Chondrocyte (in vitro differentiated cells): ENCODE data around the gene EEIG1. TPM values are rescaled to one million over a fixed set of nuclear protein-coding genes. Genes with fewer than 3 reads are reported as not detected.

Experiments
- DNase-seq: peaks from one replicate; pipeline ENCODE4 v3.0.0; 2021; ENCODE audit warnings: mixed read lengths, low spot score
- H3K27ac Mint-ChIP-seq: one replicate; pipeline ENCODE4 v1.8.0; 2021; ENCODE audit warnings: mild to moderate bottlenecking, moderate library complexity, mixed read lengths; ENCODE audit not compliant: unreplicated experiment
- H3K27me3 Mint-ChIP-seq: 2 replicates; pipeline ENCODE4 v1.8.0; 2021; ENCODE audit warnings: low read depth, mixed read lengths
- H3K36me3 Mint-ChIP-seq: 2 replicates; pipeline ENCODE4 v1.8.0; 2021; ENCODE audit warnings: low read depth, mixed read lengths
- H3K4me1 Mint-ChIP-seq: 2 replicates; pipeline ENCODE4 v1.8.0; 2021; ENCODE audit warnings: low read depth, mild to moderate bottlenecking, mixed read lengths
- H3K4me3 Mint-ChIP-seq: one replicate; pipeline ENCODE4 v1.8.0; 2021; ENCODE audit warnings: mild to moderate bottlenecking, moderate library complexity, mixed read lengths; ENCODE audit not compliant: unreplicated experiment
- H3K9me3 Mint-ChIP-seq: 2 replicates; pipeline ENCODE4 v1.8.0; 2021; ENCODE audit warnings: low read depth, mixed read lengths
- total RNA-seq: library from RNA; stranded (reverse); gene quantifications from 3 replicates; pipeline ENCODE4 v1.2.1, GENCODE V29; 2021
- TF ChIP-seq, protein P1 (sequence below): fragments of 200-600 bp; sonication (generic); IDR thresholded peaks from 2 replicates; pipeline ENCODE4 v1.5.0; 2021; ENCODE audit warnings: antibody characterized with exemption, mild to moderate bottlenecking, moderate library complexity

Gene EEIG1
- total RNA-seq, 1 donor from 2014 or later: 63.0 TPM

DNA sequence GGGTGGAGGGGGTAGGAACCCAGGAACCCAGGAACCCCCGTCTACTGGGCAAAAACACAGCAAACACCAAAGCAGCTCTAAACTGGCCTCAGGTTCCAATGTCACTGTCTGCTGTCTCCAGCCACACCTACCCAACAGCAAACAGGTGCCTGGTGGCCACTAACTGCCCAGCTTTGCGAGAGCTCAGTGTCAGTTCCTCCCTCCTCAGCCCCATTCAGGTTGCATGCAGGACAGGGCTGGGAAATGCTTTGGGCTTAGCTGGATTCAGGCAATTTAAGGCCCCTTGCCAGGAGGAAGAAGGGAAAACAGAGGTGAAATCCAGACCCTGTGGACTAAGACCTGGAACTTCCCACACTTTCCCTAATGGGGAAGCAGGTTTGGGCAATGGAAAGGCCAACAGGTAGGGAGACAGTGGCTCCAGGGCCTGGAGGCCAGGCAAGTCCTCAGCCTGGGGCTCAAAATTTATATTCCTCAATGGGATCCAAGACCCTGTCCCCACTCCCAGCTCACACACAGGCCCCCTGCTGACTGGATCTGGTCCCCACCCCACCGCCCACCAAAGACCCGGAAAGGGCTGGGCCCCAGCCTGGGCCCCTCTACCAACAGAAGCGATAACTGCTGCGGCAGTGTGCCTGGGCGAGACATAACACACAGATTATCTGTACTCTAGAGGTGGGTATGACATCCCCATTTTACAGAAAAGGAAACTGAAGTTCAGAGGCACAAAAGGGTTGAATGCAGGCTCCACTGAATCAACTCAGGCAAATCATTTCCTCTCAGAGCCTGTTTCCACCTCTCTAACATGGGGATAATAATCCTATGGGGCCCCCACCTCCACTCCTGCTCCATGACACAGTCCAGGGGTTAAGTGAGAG, 3.5 kb downstream of the EEIG1 start:
- Mint-ChIP-seq H3K27ac (peak overlapping the region; percentile 78), H3K27me3 (no peaks in the 10 kb centered on the region), H3K4me1 (peaks cover 75% of the 10 kb centered on the region), H3K36me3 (no peaks in the 10 kb centered on the region), H3K9me3 (no peaks in the 10 kb centered on the region), H3K4me3 (peak overlapping the region; percentile 94)
- TF ChIP-seq, protein P1, sequence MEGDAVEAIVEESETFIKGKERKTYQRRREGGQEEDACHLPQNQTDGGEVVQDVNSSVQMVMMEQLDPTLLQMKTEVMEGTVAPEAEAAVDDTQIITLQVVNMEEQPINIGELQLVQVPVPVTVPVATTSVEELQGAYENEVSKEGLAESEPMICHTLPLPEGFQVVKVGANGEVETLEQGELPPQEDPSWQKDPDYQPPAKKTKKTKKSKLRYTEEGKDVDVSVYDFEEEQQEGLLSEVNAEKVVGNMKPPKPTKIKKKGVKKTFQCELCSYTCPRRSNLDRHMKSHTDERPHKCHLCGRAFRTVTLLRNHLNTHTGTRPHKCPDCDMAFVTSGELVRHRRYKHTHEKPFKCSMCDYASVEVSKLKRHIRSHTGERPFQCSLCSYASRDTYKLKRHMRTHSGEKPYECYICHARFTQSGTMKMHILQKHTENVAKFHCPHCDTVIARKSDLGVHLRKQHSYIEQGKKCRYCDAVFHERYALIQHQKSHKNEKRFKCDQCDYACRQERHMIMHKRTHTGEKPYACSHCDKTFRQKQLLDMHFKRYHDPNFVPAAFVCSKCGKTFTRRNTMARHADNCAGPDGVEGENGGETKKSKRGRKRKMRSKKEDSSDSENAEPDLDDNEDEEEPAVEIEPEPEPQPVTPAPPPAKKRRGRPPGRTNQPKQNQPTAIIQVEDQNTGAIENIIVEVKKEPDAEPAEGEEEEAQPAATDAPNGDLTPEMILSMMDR: no peak
- no peak for DNase-seq

DNA sequence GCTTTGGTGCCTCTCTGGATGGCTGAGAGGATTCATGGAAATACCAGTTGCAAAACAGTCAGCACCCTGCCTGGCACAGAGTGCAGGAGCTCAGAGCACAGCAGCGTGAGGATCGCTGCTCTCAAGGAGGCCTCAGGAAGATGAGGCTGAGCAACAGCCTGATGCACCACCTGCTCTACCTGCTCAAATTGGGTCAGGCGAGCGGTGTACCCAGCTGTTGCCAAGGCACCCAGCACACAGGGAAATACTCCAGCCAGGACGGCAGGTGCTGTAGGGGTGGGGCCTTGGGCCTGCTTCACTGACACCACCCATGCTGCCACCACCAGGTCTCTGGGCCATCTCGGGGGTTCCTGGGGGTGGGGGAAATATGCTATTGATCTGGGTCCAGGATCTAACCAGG, 4.3 kb downstream of the EEIG1 start:
- Mint-ChIP-seq H3K27ac (no peak overlapping the region), H3K4me3 (no peak overlapping the region), H3K4me1 (peaks cover 78% of the 10 kb centered on the region), H3K9me3 (no peaks in the 10 kb centered on the region), H3K36me3 (no peaks in the 10 kb centered on the region), H3K27me3 (no peaks in the 10 kb centered on the region)
- no peak for DNase-seq
- TF ChIP-seq, protein P1: no peak

DNA sequence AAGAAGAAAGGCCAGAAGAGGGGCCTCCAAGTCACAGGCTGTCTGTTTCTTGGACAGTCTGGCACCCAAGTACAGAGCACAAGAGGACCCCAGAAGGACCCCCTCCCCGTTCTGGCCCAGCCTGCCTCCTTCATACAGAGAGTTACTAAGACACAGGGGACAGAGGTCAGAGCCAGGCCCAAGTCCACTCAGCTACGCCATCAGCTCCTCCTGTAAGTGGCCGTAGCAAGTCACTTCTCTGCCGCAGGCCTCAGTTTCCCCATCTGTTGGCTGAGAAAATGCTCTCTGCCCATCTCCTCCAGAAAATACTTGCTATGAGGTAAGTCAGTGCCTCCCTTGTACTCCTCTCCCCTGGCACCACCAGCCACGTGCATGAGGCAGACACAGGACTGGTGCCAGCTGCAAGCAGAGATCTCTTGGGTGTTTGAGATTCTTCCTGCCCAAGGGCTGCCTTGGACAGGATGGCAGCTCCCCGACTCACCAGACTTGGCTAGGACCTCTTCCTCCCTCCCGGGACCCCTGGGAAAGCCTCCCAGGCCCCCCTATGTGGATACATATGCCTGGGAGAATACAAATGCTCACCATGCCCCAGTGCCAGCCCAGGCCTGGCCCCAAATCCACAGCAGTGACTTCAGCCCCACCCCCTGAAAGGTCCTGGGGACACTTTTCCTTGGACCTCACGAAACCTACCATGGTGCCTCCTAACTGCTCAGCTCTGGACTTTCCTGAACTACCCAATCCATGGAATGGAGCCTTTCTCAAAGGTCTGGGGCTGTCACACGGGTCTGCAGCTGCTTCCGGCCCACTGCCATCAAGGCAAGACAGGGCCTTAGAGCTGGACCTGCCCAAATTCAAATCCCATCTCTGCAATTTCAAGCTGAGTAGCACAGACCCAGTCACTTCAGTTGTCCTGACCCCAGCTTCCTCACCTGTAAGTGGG, 5.1 kb downstream of the EEIG1 start:
- TF ChIP-seq, protein P1: no peak
- H3K36me3 Mint-ChIP-seq: no peaks in the 10 kb centered on the region
- H3K27me3 Mint-ChIP-seq: no peaks in the 10 kb centered on the region
- peaks cover 81% of the 10 kb centered on the region for H3K4me1 Mint-ChIP-seq
- peak overlapping the region; percentile 88 for H3K27ac Mint-ChIP-seq
- no peak for DNase-seq
- H3K4me3 Mint-ChIP-seq: peak overlapping the region; percentile 40
- no peaks in the 10 kb centered on the region for H3K9me3 Mint-ChIP-seq

DNA sequence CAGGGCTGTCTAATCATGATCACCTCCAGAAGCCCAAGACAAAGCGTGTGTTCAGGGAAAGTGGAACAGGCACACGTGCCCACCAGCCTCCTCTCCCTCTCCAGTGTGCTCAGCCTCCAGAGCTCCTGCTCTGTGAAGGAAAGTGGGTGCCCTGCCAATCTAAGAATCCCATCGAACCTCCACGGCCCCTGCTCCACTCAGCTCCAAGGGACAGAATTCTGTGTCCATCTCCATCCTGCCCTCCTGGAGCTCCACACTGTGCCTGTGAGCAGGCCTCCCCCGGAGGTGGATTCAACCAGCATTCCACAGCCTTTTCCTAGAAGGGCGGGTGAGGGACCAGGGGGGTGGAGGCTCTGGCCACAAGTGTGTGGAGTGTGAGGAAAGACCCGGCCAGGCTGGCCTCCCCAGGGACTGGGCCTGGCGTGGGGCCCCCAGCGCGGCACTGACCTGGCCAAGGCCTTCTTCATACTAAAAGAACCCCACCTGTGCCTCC, 6.0 kb downstream of the EEIG1 start:
- Mint-ChIP-seq H3K4me3 (no peak overlapping the region), H3K36me3 (no peaks in the 10 kb centered on the region), H3K27me3 (no peaks in the 10 kb centered on the region), H3K4me1 (peaks cover 89% of the 10 kb centered on the region), H3K27ac (peak overlapping the region; percentile 52), H3K9me3 (no peaks in the 10 kb centered on the region)
- TF ChIP-seq, protein P1: no peak
- DNase-seq: no peak
